OCI-LY7 (cell line): Measurements from ENCODE around the gene WNT3A. TPM values are rescaled to one million over a fixed set of nuclear protein-coding genes. Genes with fewer than 3 reads are reported as not detected.

ENCODE experiments used
- BruUV-seq: library from RNA; stranded (reverse); fragments of 400-500 nt; replicated peaks from 2 replicates; lab custom pipeline; 2021; lab: Mats Ljungman, UMichigan
- CTCF ChIA-PET: fragments of 300-600 bp; sonication (Branson Sonifier 250); formaldehyde crosslinking; loops from one replicate; lab custom pipeline; 2022; ENCODE audit warnings: antibody characterized with exemption; ENCODE audit not compliant: unreplicated experiment; lab: Charles Lee
- POLR2A ChIA-PET: fragments of 300-600 bp; sonication (Branson Sonifier 250); formaldehyde crosslinking; loops from one replicate; lab custom pipeline; 2022; ENCODE audit warnings: antibody characterized with exemption; lab: Charles Lee
- DNase-seq: peaks from one replicate; pipeline ENCODE4 v3.0.0-alpha.2; 2015; ENCODE audit warnings: low spot score
- H2AFZ ChIP-seq: fragments of 200-600 bp; sonication (generic), shearing (Covaris generic); 2 replicates; pipeline ENCODE4 v1.6.1; 2014; ENCODE audit warnings: mild to moderate bottlenecking, antibody characterized with exemption, low read length, moderate library complexity
- H3K27ac ChIP-seq: fragments of 200-600 bp; sonication (generic); 2 replicates; pipeline ENCODE4 v1.5.1; 2014; ENCODE audit warnings: mixed run types, low read depth, mild to moderate bottlenecking, moderate library complexity, low read length, inconsistent platforms; ENCODE audit not compliant: poor library complexity, severe bottlenecking
- H3K36me3 ChIP-seq: fragments of 200-600 bp; sonication (generic); 2 replicates; pipeline ENCODE4 v1.6.1; 2014; ENCODE audit warnings: mild to moderate bottlenecking, antibody characterized with exemption, low read length, moderate library complexity, mixed read lengths; ENCODE audit not compliant: insufficient read depth
- H3K4me1 ChIP-seq: fragments of 200-600 bp; sonication (generic); 2 replicates; pipeline ENCODE4 v1.5.1; 2014; ENCODE audit warnings: mild to moderate bottlenecking, low read length; ENCODE audit not compliant: insufficient read depth, poor library complexity, severe bottlenecking
- H3K4me2 ChIP-seq: fragments of 200-600 bp; sonication (generic); 2 replicates; pipeline ENCODE4 v1.6.1; 2014; ENCODE audit warnings: mild to moderate bottlenecking, low read length
- H3K4me3 ChIP-seq: fragments of 200-600 bp; sonication (generic); 2 replicates; pipeline ENCODE4 v1.5.1; 2014; ENCODE audit warnings: mild to moderate bottlenecking, low read depth, low read length; ENCODE audit not compliant: poor library complexity, severe bottlenecking
- H3K79me2 ChIP-seq: fragments of 200-600 bp; sonication (generic); 2 replicates; pipeline ENCODE4 v1.6.1; 2016; ENCODE audit warnings: low read depth, mild to moderate bottlenecking, low read length, moderate library complexity, mixed read lengths; ENCODE audit not compliant: insufficient read depth
- H3K9me2 ChIP-seq: fragments of 200-600 bp; sonication (generic); 2 replicates; pipeline ENCODE4 v1.6.1; 2016; ENCODE audit warnings: mild to moderate bottlenecking, low read length, mixed read lengths; ENCODE audit not compliant: insufficient read depth
- H3K9me3 ChIP-seq: fragments of 200-600 bp; sonication (generic); 2 replicates; pipeline ENCODE4 v1.6.1; 2014; ENCODE audit warnings: mild to moderate bottlenecking, mixed run types, low read length, mixed read lengths
- H4K20me1 ChIP-seq: fragments of 200-600 bp; sonication (generic); 2 replicates; pipeline ENCODE4 v1.6.1; 2014; ENCODE audit warnings: mild to moderate bottlenecking, antibody characterized with exemption, low read length, moderate library complexity, mixed read lengths; ENCODE audit not compliant: insufficient read depth
- EZH2phosphoT487 ChIP-seq: fragments of 200-600 bp; sonication (generic); IDR thresholded peaks from 2 replicates; pipeline ENCODE4 v1.6.1; 2018; ENCODE audit warnings: low read depth, borderline replicate concordance, mild to moderate bottlenecking, mixed run types, antibody characterized with exemption, low read length, moderate library complexity, mixed read lengths
- intact Hi-C: fragments of 100-400 bp; cut with micrococcal nuclease; formaldehyde crosslinking; loops from one replicate; pipeline ENCODE4 v1.10.0; 2022; ENCODE audit not compliant: unreplicated experiment
- total RNA-seq, 2 experiments: library from RNA; depleted of rRNA in 1 of 2; stranded (reverse); fragments of >200 nt in 1 of 2; shearing (Covaris generic) in 1 of 2; gene quantifications; 2 replicates each; pipeline ENCODE4 v1.2.3, GENCODE V29; 2014 to 2022
- TF ChIP-seq, protein P1 (sequence below): fragments of 200-600 bp; sonication (generic); conservative IDR thresholded peaks from 2 replicates; pipeline ENCODE4 v1.5.1; 2014; ENCODE audit warnings: mild to moderate bottlenecking, antibody characterized with exemption, low read length, moderate library complexity, mixed read lengths

The WNT3A gene
- total RNA-seq, 2 experiments from 2014 or later: not detected

DNA sequence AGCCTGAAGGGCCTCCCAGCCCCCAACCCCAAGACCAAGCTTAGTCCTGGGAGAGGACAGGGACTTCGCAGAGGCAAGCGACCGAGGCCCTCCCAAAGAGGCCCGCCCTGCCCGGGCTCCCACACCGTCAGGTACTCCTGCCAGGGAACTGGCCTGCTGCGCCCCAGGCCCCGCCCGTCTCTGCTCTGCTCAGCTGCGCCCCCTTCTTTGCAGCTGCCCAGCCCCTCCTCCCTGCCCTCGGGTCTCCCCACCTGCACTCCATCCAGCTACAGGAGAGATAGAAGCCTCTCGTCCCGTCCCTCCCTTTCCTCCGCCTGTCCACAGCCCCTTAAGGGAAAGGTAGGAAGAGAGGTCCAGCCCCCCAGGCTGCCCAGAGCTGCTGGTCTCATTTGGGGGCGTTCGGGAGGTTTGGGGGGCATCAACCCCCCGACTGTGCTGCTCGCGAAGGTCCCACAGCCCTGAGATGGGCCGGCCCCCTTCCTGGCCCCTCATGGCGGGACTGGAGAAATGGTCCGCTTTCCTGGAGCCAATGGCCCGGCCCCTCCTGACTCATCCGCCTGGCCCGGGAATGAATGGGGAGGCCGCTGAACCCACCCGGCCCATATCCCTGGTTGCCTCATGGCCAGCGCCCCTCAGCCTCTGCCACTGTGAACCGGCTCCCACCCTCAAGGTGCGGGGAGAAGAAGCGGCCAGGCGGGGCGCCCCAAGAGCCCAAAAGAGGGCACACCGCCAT is 53.8 kb downstream of the WNT3A start:
- Histone ChIP-seq H3K4me3 (no peak overlapping the region), H3K4me1 (peaks cover 5% of the 10 kb centered on the region), H3K27ac (no peak overlapping the region), H3K9me3 (no peaks in the 10 kb centered on the region), H3K79me2 (no peaks in the 10 kb centered on the region), H2AFZ (no peak overlapping the region), H3K9me2 (no peaks in the 10 kb centered on the region), H3K36me3 (no peaks in the 10 kb centered on the region), H3K4me2 (peak overlapping the region; percentile 34; the same call in 1 of the 2 replicates), H4K20me1 (no peaks in the 10 kb centered on the region)
- TF ChIP-seq, protein P1, sequence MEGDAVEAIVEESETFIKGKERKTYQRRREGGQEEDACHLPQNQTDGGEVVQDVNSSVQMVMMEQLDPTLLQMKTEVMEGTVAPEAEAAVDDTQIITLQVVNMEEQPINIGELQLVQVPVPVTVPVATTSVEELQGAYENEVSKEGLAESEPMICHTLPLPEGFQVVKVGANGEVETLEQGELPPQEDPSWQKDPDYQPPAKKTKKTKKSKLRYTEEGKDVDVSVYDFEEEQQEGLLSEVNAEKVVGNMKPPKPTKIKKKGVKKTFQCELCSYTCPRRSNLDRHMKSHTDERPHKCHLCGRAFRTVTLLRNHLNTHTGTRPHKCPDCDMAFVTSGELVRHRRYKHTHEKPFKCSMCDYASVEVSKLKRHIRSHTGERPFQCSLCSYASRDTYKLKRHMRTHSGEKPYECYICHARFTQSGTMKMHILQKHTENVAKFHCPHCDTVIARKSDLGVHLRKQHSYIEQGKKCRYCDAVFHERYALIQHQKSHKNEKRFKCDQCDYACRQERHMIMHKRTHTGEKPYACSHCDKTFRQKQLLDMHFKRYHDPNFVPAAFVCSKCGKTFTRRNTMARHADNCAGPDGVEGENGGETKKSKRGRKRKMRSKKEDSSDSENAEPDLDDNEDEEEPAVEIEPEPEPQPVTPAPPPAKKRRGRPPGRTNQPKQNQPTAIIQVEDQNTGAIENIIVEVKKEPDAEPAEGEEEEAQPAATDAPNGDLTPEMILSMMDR: no peak
- TF ChIP-seq EZH2phosphoT487: no peak
- ChIA-PET POLR2A (no interaction called here), CTCF (no interaction called here)
- intact Hi-C loops: no loop called here
- no TSS peak for BruUV-seq
- DNase-seq: no peak

DNA sequence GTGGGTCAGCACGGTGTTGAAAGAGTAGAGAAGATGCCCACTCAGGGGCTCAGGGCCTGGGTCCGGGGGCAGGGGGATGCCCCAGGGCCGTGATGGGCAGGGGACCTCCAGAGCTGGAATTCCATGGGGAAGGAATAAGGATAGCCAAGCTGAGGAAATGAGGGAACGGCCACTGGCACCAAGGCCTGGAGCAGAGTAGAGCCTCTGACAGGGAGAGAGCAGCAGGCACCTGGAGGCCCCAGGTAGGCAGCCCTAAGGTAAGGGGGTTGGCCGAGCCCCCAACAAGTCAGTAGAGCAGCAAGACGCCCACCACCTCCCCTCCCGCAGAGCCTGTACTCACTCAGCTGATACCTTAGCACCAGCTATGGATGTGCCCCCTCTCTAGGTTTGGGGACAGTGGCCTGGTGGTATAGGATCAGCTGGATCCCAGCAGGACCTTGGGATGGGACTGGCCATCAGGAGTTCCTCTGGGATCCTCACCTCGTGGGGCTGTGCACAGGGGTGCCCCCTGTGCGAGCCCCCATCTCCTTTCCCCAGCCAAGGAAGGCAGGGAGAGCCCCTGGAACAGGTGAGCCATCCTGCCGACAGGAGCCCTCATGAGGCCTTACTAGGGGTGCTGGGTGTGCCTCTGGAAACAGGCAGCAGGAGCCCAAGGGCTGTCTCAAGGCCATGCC is 54.8 kb downstream of the WNT3A start:
- no peak for TF ChIP-seq EZH2phosphoT487
- TF ChIP-seq, protein P1: no peak
- intact Hi-C loops: no loop called here
- POLR2A ChIA-PET: no interaction called here
- CTCF ChIA-PET: no interaction called here
- Histone ChIP-seq H4K20me1 (no peaks in the 10 kb centered on the region), H2AFZ (no peak overlapping the region), H3K79me2 (no peaks in the 10 kb centered on the region), H3K27ac (no peak overlapping the region), H3K9me3 (no peaks in the 10 kb centered on the region), H3K9me2 (no peaks in the 10 kb centered on the region), H3K4me1 (peaks cover 5% of the 10 kb centered on the region), H3K4me2 (no peak overlapping the region), H3K4me3 (no peak overlapping the region), H3K36me3 (no peaks in the 10 kb centered on the region)
- no TSS peak for BruUV-seq
- no peak for DNase-seq
